Astrocyte (in vitro differentiated cells and primary cell): ENCODE results near the gene PTPN1. TPM values are rescaled to one million over a fixed set of nuclear protein-coding genes. Genes with fewer than 3 reads are reported as not detected.

Experiments
- DNase-seq: peaks from one replicate; pipeline ENCODE4 v3.0.0-alpha.2; 2010; ENCODE audit warnings: low read depth
- FAIRE-seq: peaks from 2 replicates; lab custom pipeline; 2011; peaks lifted over from hg19 to GRCh38; lab: Jason Lieb, UNC
- H2AFZ ChIP-seq: 2 replicates; pipeline ENCODE4 v1.6.0; 2012; ENCODE audit warnings: low read depth, low read length, inconsistent platforms
- H3K27ac ChIP-seq: 2 replicates; pipeline ENCODE4 v1.5.1; 2011; ENCODE audit warnings: low read depth, low read length, inconsistent platforms
- H3K27me3 ChIP-seq: 2 replicates; pipeline ENCODE4 v1.6.0; 2011; ENCODE audit warnings: low read length, inconsistent platforms; ENCODE audit not compliant: insufficient read depth
- H3K36me3 ChIP-seq: 2 replicates; pipeline ENCODE4 v1.5.1; 2011; ENCODE audit warnings: low read length, inconsistent platforms; ENCODE audit not compliant: insufficient read depth
- H3K4me1 ChIP-seq: 2 replicates; pipeline ENCODE4 v1.5.1; 2011; ENCODE audit warnings: low read length, inconsistent platforms; ENCODE audit not compliant: insufficient read depth
- H3K4me2 ChIP-seq: 2 replicates; pipeline ENCODE4 v1.6.0; 2012; ENCODE audit warnings: low read length, inconsistent platforms
- H3K4me3 ChIP-seq: 2 replicates; pipeline ENCODE4 v1.5.1; 2011; ENCODE audit warnings: low read depth, mild to moderate bottlenecking, low read length, inconsistent platforms; ENCODE audit not compliant: insufficient read depth
- H3K79me2 ChIP-seq: 2 replicates; pipeline ENCODE4 v1.6.0; 2012; ENCODE audit warnings: mild to moderate bottlenecking, low read length, inconsistent platforms; ENCODE audit not compliant: insufficient read depth
- H3K9ac ChIP-seq: 2 replicates; pipeline ENCODE4 v1.6.0; 2012; ENCODE audit warnings: mild to moderate bottlenecking, low read length, inconsistent platforms
- H3K9me3 ChIP-seq: 2 replicates; pipeline ENCODE4 v1.5.1; 2012; ENCODE audit warnings: low read depth, mild to moderate bottlenecking, low read length, inconsistent platforms; ENCODE audit not compliant: insufficient read depth
- H4K20me1 ChIP-seq: 2 replicates; pipeline ENCODE4 v1.6.0; 2012; ENCODE audit warnings: low read length, inconsistent platforms; ENCODE audit not compliant: insufficient read depth
- H3K27ac Mint-ChIP-seq: one replicate; pipeline ENCODE4 v1.8.0; 2021; ENCODE audit warnings: mild to moderate bottlenecking, mixed read lengths; ENCODE audit not compliant: unreplicated experiment
- H3K27me3 Mint-ChIP-seq: one replicate; pipeline ENCODE4 v1.8.0; 2021; ENCODE audit warnings: low read depth, mixed read lengths; ENCODE audit not compliant: unreplicated experiment
- H3K36me3 Mint-ChIP-seq: one replicate; pipeline ENCODE4 v1.8.0; 2021; ENCODE audit warnings: low read depth, mixed read lengths; ENCODE audit not compliant: unreplicated experiment
- H3K4me1 Mint-ChIP-seq: one replicate; pipeline ENCODE4 v1.8.0; 2021; ENCODE audit warnings: low read depth, mixed read lengths; ENCODE audit not compliant: unreplicated experiment
- H3K4me3 Mint-ChIP-seq: one replicate; pipeline ENCODE4 v1.8.0; 2021; ENCODE audit warnings: mild to moderate bottlenecking, moderate library complexity, mixed read lengths; ENCODE audit not compliant: unreplicated experiment
- H3K9me3 Mint-ChIP-seq: one replicate; pipeline ENCODE4 v1.8.0; 2021; ENCODE audit warnings: mild to moderate bottlenecking, mixed read lengths; ENCODE audit not compliant: unreplicated experiment
- EZH2 ChIP-seq: IDR thresholded peaks from 2 replicates; pipeline ENCODE4 v1.6.1; 2012; ENCODE audit warnings: mild to moderate bottlenecking, low read length, inconsistent platforms; ENCODE audit not compliant: insufficient read depth
- total RNA-seq: library from RNA; stranded (reverse); gene quantifications from 2 replicates; pipeline ENCODE4 v1.2.1, GENCODE V29; 2021
- TF ChIP-seq, protein P1 (sequence below): IDR thresholded peaks from 2 replicates; pipeline ENCODE4 v1.5.1; 2011; ENCODE audit warnings: low read depth, mild to moderate bottlenecking, inconsistent platforms, low read length, moderate library complexity; ENCODE audit not compliant: insufficient read depth

The PTPN1 gene
- total RNA-seq, 1 donor from 2014 or later = 64.9 TPM

DNA sequence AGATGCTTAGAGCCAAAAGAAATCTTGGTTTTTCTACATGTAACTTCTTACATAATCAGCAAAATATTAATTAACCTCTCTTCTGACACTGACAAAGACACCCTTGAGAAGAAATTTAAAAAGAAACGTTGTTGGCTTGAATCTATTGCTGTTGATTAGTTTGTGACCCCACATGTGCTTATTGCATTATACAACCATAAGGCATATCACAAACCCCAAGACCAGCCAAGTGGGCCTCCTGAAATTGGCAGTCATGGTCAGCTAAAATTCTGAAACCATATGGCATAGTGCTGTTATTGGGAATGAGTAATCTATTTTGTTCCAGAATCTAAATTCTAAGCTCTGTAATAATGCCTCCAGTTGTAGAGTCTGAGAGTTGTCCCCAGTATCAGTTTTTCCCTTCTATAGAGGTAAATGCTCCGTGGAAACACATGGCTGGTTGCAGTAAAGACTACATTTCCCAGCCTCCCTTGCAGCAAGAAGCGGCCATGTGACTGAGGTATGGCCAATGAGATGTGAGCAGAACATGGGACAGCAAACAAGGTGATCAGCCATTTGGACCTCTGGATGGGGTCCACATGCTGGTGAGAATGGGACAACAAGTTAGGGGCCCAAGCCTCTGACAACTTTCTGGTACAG is 42.3 kb upstream of the PTPN1 start:
- H3K27me3 Mint-ChIP-seq = peaks cover 3% of the 10 kb centered on the region
- peak overlapping the region; percentile 31 for H2AFZ ChIP-seq
- no peaks in the 10 kb centered on the region for H3K36me3 ChIP-seq
- H3K4me1 ChIP-seq = no peaks in the 10 kb centered on the region
- H3K27ac ChIP-seq = no peak overlapping the region
- no peak overlapping the region for H3K4me2 ChIP-seq
- no peaks in the 10 kb centered on the region for H3K36me3 Mint-ChIP-seq
- H3K79me2 ChIP-seq = no peaks in the 10 kb centered on the region
- FAIRE-seq (no peak), DNase-seq (peak; percentile 29)
- no peaks in the 10 kb centered on the region for H4K20me1 ChIP-seq
- H3K4me3 ChIP-seq = no peak overlapping the region
- H3K4me1 Mint-ChIP-seq = no peaks in the 10 kb centered on the region
- no peak overlapping the region for H3K4me3 Mint-ChIP-seq
- TF ChIP-seq, protein P1, sequence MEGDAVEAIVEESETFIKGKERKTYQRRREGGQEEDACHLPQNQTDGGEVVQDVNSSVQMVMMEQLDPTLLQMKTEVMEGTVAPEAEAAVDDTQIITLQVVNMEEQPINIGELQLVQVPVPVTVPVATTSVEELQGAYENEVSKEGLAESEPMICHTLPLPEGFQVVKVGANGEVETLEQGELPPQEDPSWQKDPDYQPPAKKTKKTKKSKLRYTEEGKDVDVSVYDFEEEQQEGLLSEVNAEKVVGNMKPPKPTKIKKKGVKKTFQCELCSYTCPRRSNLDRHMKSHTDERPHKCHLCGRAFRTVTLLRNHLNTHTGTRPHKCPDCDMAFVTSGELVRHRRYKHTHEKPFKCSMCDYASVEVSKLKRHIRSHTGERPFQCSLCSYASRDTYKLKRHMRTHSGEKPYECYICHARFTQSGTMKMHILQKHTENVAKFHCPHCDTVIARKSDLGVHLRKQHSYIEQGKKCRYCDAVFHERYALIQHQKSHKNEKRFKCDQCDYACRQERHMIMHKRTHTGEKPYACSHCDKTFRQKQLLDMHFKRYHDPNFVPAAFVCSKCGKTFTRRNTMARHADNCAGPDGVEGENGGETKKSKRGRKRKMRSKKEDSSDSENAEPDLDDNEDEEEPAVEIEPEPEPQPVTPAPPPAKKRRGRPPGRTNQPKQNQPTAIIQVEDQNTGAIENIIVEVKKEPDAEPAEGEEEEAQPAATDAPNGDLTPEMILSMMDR = no peak
- no peak for TF ChIP-seq EZH2
- H3K9ac ChIP-seq = no peak overlapping the region
- no peaks in the 10 kb centered on the region for H3K27me3 ChIP-seq
- no peak overlapping the region for H3K27ac Mint-ChIP-seq
- H3K9me3 Mint-ChIP-seq = no peaks in the 10 kb centered on the region
- H3K9me3 ChIP-seq = no peaks in the 10 kb centered on the region

DNA sequence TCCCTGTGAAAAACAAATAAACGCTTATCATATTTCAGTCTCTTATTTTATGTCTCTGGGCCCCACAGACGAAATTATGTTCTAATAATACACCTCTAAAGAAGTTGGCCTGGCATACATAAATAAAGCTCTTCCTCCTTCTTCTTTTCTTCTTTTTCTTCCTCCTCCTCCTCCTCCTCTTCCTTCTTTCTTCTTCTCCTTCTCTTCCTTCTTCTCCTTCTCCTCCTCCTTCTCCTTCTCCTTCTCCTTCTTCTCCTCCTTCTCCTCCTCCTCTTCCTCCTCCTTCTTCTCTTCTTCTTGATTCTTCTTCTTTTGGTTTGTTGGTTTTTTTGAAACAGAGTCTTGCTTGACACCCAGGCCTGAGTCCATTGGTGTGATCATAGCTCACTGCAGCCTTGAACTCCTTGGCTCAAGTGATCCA is 41.8 kb upstream of the PTPN1 start:
- Histone ChIP-seq H3K9me3 (no peaks in the 10 kb centered on the region), H3K36me3 (no peaks in the 10 kb centered on the region), H3K4me2 (no peak overlapping the region), H3K79me2 (no peaks in the 10 kb centered on the region), H3K9ac (no peak overlapping the region), H3K27me3 (no peaks in the 10 kb centered on the region), H3K4me3 (no peak overlapping the region), H4K20me1 (no peaks in the 10 kb centered on the region), H2AFZ (peak overlapping the region; percentile 32), H3K4me1 (no peaks in the 10 kb centered on the region), H3K27ac (no peak overlapping the region)
- DNase-seq = no peak
- Mint-ChIP-seq H3K27me3 (peaks cover 7% of the 10 kb centered on the region), H3K4me3 (no peak overlapping the region), H3K9me3 (no peaks in the 10 kb centered on the region), H3K27ac (no peak overlapping the region), H3K4me1 (no peaks in the 10 kb centered on the region), H3K36me3 (no peaks in the 10 kb centered on the region)
- no peak for FAIRE-seq
- no peak for TF ChIP-seq EZH2

DNA sequence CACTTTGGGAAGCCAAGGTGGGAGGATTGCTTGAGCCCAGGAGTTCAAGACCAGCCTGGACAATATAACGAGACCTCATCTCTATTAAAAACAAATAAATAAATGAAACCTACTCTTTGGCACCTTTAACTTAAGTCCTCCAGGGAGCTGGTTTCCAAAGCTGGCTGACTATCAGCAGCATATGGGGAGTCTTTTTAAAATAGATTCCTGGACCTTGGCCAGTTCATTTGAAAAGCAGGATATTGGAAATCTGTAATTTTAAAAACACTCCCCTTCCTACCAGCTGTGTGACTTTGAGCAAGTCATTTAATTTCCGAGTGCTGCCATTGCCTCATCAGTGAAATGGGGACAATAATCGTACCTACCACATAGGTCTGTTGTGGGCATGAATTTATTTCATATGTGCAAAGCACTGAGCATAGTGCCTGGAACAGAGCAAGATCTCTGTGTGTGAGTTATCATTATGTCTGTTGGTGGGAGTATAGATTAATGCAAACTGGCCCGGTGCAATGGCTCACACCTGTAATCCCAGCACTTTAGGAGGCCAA is 40.9 kb upstream of the PTPN1 start:
- no peaks in the 10 kb centered on the region for H3K36me3 Mint-ChIP-seq
- H3K4me1 ChIP-seq = no peaks in the 10 kb centered on the region
- no peaks in the 10 kb centered on the region for H4K20me1 ChIP-seq
- TF ChIP-seq, protein P1 = no peak
- TF ChIP-seq EZH2 = no peak
- no peak overlapping the region for H2AFZ ChIP-seq
- no peak overlapping the region for H3K4me3 Mint-ChIP-seq
- DNase-seq (no peak), FAIRE-seq (no peak)
- H3K4me2 ChIP-seq = no peak overlapping the region
- H3K27me3 Mint-ChIP-seq = peaks cover 10% of the 10 kb centered on the region
- H3K36me3 ChIP-seq = no peaks in the 10 kb centered on the region
- H3K27ac Mint-ChIP-seq = no peak overlapping the region
- H3K4me3 ChIP-seq = no peak overlapping the region
- H3K27me3 ChIP-seq = no peaks in the 10 kb centered on the region
- H3K4me1 Mint-ChIP-seq = no peaks in the 10 kb centered on the region
- no peaks in the 10 kb centered on the region for H3K9me3 ChIP-seq
- no peaks in the 10 kb centered on the region for H3K9me3 Mint-ChIP-seq
- no peak overlapping the region for H3K9ac ChIP-seq
- H3K27ac ChIP-seq = no peak overlapping the region
- H3K79me2 ChIP-seq = no peaks in the 10 kb centered on the region
